HT1080 (cell line): ENCODE data around the gene RABGGTA. TPM values are rescaled to one million over a fixed set of nuclear protein-coding genes. Genes with fewer than 3 reads are reported as not detected.

Source experiments
- DNase-seq: peaks from one replicate; pipeline ENCODE4 v3.0.0-alpha.2; 2015; ENCODE audit warnings: low read depth
- total RNA-seq: library from RNA; depleted of rRNA; stranded (reverse); fragments of >200 nt; shearing (Covaris generic); gene quantifications from 2 replicates; pipeline ENCODE4 v1.2.3, GENCODE V29; 2014

The RABGGTA gene
- total RNA-seq, 1 experiment from 2014 or later, result 24.0 TPM

GRCh38 chr14:24280797-24281460, 9.5 kb upstream of the RABGGTA start:
- DNase-seq, result no peak

GRCh38 chr14:24279301-24280186, 8.1 kb upstream of the RABGGTA start:
- DNase-seq, result peak; percentile 34

GRCh38 chr14:24278424-24278823, 7.0 kb upstream of the RABGGTA start:
- no peak for DNase-seq

GRCh38 chr14:24277606-24278321, 6.4 kb upstream of the RABGGTA start:
- no peak for DNase-seq

GRCh38 chr14:24277071-24277470, 5.7 kb upstream of the RABGGTA start:
- DNase-seq, result no peak

- peak; percentile 52 for DNase-seq
These were observed 2.7 kb upstream of the RABGGTA start for GRCh38 chr14:24274101-24274543.

GRCh38 chr14:24273422-24273998, 2.1 kb upstream of the RABGGTA start:
- DNase-seq, result no peak

GRCh38 chr14:24272467-24272866, 1.1 kb upstream of the RABGGTA start:
- no peak for DNase-seq

- DNase-seq, result no peak
These were observed 452 bp upstream of the RABGGTA start for GRCh38 chr14:24271834-24272263.

GRCh38 chr14:24270537-24271133, 762 bp downstream of the RABGGTA start:
- DNase-seq, result no peak

- no peak for DNase-seq
These were observed 1.4 kb downstream of the RABGGTA start for GRCh38 chr14:24269910-24270536.

GRCh38 chr14:24269368-24269767, 2.0 kb downstream of the RABGGTA start:
- no peak for DNase-seq

GRCh38 chr14:24268225-24268624, 3.2 kb downstream of the RABGGTA start:
- no peak for DNase-seq

GRCh38 chr14:24267516-24267915, 3.9 kb downstream of the RABGGTA start:
- no peak for DNase-seq

- DNase-seq, result no peak
These were observed 4.8 kb downstream of the RABGGTA start for GRCh38 chr14:24266344-24267244.

- no peak for DNase-seq
These were observed 7.1 kb downstream of the RABGGTA start for GRCh38 chr14:24264298-24264697.

GRCh38 chr14:24263848-24264247, 7.5 kb downstream of the RABGGTA start:
- no peak for DNase-seq

GRCh38 chr14:24262821-24263733, 8.3 kb downstream of the RABGGTA start, which contains the start of gene TGM1:
Gene TGM1 (minus strand): TSS chr14:24263177. CDS start chr14:24262352, 825 bp downstream.
- DNase-seq, result no peak
